HG03565 (cell line): ENCODE measurements around the gene TMEM260.
A peak's percentile ranks its signal among the peaks of the same experiment; 100 is the strongest.

Experiments used
- ATAC-seq: cut with Tn5 transposase; IDR thresholded peaks from one replicate; pipeline ENCODE4 v1.9.1; 2021; ENCODE audit warnings: mild to moderate bottlenecking, moderate library complexity; ENCODE audit not compliant: unreplicated experiment

Gene TMEM260

GRCh38 chr14:56579345-56580220 is at the start of gene TMEM260:
TMEM260 (plus strand) TSS chr14:56579798; CDS start chr14:56579915, 117 bp downstream.
- peak; percentile 79 for ATAC-seq

DNA sequence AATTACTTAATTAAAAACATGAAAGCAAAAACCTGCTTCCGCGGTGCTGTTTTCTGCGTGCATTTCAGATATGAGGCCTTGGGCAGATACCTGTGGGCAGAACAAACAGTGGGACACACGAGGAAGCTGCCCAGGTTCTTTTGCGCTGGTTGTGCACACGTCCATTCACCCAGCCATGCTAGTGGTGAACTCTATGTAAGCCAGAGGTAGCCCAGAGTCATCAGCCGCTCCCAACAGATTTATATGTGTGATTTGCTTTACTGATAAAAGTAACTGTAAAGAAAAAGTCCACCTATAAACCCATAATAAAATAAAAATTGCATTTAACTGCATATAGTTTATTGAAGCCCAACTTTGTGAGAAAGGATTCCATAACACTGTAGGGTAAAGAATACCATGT is 47.1 kb upstream of the TMEM260 start:
- no peak for ATAC-seq

DNA sequence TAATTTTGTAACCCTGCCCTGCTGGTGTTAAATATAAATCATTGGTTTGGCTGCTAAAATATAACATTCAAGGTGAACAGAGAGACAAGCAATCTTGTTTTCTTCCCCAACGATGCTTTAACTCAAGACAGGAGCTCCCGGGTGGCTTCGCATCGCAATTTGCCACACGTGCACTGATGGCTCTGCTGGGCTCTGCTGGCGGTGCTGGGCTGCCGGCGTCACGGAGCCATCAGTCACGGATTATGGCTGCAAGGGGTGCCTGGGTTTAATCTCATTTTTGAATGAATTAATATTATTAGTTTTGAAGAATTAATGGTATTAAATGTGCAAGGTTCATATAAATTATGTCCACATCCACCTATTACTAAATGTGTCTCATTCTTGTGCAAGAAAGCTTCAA is 44.9 kb upstream of the TMEM260 start:
- ATAC-seq: no peak

DNA sequence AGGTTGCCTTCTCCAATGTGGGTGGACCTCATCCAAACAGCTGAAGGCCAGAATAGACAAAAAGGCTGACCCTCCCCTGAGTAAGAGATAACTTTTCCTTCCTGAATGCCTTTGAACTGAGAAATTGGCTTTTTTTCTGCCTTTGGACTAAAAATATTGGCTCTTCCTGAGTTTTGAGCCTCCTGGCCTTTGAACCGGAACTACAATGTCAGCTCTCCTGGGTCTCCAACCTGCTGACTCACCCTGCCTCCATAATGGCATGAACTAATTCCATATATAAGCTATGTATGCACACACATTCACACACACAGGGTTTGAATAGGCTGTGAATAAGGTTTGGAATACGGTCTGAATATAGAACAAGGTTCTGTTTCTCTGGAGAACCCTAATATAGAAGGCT is 39.7 kb upstream of the TMEM260 start:
- ATAC-seq: no peak

DNA sequence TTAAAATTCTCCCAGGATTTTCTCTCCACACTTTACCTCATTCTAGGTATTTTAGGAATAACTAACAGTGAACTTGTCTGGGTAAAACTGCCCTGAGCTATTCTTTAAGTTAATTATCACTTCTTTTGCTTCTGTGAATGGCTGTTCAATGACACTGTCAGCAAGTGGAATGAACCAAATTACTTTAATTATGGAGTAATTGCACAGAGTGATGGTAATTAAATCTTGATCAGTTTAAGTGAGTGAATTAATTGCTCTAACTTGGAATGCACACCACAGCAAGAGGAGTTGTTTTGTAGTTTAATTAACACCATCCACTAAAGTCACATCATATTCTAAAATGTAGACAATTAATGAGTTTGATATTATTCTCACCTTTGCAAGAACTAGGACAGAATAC is 36.2 kb upstream of the TMEM260 start:
- ATAC-seq: no peak

DNA sequence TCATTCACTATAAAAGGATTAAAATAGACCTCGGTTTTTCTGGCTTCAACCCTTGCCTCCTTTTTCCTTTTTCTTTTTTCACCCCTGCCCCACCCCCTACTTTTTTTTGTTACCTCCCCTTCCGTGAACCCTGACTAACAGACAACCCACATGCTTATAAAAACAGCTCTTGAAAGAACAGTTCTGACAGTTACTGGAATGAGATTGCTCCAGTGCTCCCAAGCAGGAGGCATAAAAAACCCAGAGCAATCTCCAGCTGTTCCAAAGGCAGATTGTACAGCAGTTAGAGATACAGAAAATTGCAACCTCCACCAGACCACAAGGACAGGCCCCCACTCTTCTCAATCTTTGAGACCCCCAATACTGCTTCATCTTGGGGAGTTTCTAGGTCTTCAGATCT is 29.9 kb upstream of the TMEM260 start:
- ATAC-seq: no peak

- ATAC-seq: no peak
These were observed 27.0 kb upstream of the TMEM260 start for GRCh38 chr14:56552615-56553014.

GRCh38 chr14:56554301-56554700 is 25.3 kb upstream of the TMEM260 start:
- no peak for ATAC-seq

DNA sequence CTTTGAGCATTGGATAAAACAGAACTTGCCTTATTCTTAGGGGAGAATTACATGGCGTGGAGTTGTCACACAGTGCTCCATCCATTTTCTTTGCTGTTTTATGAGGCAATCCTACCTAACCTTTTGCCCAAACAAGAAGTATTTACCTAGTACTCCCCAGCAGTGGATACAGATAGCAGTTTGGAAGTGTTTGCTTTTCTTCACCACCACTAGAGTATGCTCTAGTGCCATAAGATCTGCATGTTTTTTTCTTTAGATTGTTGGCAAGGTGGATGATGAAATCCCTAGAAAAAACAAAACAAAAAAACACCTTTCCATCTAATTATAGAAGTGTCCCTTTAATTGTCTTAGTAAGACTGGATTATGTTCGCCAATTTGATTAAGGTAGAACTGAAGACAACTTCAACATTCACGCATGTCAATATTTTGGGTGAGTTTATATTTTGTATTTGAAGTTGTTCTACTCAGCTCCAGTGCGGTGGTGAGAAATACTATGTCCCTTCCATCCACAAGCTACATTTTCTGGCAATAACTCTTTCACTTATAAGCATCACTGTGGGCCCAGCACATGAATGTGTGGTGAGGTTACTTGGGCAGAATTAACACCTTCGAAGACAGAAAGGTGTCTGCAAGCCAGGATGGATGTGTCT is 23.6 kb upstream of the TMEM260 start:
- ATAC-seq: no peak

DNA sequence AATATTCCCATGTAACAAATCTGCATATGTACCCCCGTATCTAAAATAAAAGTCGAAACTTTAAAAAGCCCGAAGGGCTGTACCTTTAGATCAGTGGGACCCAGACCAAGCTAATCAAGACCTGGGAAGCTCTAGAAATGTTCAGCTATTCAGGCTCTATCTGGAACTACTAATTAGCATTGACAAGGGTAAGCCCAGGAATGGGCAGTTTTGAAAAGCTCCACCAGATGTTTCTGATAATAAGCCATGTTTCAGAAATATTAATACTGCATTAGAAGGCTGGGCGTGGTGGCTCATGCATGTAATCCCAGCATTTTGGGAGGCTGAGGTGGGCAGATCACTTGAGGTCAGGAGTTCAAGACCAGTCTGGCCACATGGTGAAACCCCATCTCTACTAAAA is 20.4 kb upstream of the TMEM260 start:
- ATAC-seq: no peak

- ATAC-seq: no peak
These were observed 18.0 kb upstream of the TMEM260 start for GRCh38 chr14:56561606-56562005.

DNA sequence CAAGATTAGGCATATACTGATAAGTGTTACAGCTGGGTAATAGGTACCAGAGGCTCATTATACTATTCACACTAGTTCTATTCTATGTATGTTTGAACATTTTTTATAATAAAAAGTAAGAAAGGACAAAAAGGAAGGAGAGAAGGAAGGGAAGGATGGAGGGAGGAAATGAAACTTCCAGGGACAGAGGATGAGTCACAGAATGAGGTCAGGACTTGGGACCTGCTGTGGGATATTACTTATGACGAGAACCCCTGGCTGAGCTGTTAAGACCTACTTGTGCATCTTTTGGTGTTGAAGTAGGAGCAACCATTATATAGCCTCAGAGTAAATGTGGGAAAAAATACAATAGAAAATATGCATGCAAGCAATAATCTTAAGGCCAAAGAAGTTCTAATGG is 16.7 kb upstream of the TMEM260 start:
- no peak for ATAC-seq

DNA sequence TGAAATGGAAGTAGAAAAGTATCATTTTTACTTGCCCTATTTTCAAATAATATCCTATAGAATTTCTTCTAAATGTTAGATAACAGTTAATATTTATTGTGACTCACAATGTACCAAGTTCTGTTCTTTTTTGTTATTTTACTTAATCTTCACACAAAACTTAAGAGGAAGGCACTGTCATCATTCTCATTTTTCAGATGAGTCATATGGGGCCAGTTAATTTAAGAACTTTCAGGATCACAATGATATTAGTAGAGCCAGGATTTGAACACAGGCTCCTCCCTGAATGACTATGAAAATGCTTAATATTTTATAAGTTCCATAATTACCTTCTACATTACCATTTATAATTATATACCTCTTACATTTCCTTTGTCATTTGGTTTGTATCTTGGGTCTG is 10.4 kb upstream of the TMEM260 start:
- ATAC-seq: no peak

DNA sequence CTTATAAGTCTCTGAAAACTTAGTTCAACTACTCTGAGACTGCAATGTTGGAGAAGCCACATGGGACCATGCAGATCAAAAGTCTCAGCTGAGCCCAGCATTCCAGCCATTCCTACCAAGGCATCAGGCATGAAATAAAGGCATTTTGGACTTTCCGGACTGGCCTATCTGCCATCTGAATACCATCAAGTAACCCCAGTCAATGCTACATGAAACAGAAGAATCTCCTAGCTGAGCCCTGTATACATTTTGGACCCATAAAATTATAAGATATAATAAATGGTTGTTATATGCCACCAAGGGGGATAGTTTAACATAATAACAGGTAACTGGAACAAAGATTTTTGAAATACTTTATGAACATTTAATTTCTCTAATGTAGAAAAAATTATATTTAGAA is 9.3 kb upstream of the TMEM260 start:
- no peak for ATAC-seq

- ATAC-seq: no peak
These were observed 668 bp downstream of the TMEM260 start for GRCh38 chr14:56580221-56580711.

DNA sequence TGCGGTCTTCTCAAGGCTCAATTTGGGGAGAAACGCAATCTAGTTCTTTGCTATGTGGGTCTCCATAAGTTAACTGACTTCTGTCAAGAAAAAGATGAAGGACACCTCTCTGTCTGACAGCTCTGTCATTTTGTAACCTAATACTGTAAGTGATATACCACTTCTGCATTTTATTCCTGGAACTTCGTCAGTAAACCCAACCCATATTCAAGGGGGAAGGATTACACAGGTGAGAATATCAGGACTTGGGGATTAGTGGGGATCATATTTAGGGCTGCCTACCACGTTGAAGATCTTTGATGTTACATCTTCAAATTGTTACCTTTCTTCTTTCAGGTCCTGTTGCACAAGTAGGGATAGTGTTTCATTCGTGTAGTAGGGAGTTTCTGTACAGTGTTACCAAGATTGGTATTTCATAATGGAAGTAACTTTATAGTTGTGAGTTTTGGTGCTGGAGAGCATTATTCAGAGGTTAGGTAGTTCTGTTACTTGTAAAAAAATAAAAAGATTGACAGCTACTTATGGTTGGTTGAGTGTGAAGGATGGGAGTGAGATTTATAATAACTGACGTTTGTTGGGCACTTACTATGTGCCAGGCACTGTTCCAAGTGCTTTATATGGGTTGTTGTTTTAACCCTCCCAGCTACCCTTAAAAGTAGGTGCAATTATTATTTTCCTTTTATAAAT is 1.6 kb downstream of the TMEM260 start:
- ATAC-seq: no peak

DNA sequence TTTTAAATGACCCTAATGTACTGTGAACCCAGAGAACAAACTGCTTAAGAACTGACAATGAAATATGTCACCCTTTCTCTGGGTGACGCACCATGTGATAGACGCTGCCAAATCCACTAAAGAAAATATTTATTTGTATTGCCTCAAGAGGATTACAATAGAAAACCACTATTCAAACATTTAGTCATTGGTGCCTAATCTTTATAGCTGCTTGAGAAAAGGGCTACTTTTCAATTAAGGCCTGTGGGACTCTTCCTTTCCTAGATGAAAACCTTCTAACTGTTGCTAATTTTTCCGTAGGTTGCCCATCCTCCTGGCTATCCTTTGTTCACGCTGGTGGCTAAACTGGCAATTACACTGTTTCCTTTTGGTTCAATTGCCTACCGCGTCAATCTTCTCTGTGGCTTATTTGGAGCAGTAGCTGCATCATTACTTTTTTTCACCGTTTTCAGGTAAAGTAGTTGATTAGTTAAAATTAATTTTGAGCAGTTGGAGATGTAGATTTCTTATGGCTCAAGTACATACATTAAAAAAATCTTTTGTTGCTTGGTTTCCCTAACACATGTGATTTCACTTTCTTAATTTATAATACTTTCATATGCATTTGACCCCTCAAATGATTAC is 6.0 kb downstream of the TMEM260 start:
- ATAC-seq: no peak

- no peak for ATAC-seq
These were observed 8.1 kb downstream of the TMEM260 start for GRCh38 chr14:56587701-56588100.

DNA sequence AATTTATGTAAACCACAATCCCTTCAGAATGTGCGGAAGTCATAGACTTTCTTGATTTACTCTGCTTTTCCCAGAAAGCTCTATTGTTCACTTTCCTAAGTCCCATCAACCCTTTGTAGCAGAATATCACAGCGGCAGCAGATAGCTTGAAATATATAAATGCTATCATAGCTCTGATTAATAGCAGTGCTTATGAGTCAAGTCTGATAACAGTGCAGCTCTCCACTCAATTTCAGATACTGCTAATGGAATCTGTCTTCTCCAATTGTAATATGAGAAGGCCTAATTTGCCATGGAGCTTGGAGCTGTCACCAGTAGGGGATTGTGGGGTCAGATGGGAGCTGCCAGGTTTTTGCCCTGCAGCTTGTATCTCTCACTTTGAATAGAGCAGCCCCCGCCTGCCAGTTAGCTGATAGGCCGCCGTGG is 10.9 kb downstream of the TMEM260 start:
- no peak for ATAC-seq

- ATAC-seq: no peak
These were observed 13.3 kb downstream of the TMEM260 start for GRCh38 chr14:56592746-56593544.
